NCI-H1694 (cell line): ENCODE data around the gene JARID2.
"Not testable (repeated sequence)": the region's sequence is repeated elsewhere in the genome, so short reads cannot be mapped to it uniquely, and the experiment has no call there.

ENCODE experiments used
- DNase-seq: peaks from one replicate; lab custom pipeline; 2025; lab: John Stamatoyannopoulos, UW

The JARID2 gene

DNA sequence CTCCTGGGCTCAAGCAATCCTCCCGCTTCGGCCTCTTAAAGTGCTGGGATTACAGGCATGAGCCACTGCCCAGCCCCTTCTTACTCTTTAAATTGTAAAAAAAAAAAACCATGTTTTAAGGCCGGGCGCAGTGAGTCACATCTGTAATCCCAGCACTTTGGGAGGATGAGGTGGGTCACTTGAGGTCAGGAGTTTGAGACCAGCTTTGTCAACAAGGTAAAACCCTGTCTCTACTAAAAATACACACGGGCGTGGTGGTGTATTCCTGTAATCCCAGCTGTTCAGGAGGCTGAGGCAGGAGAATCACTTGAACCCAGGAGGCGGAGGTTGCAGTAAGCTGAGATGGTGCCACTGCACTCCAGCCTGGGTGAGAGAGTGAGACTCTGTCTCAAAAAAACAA is 43.6 kb downstream of the JARID2 start:
- DNase-seq, result not testable (repeated sequence)

DNA sequence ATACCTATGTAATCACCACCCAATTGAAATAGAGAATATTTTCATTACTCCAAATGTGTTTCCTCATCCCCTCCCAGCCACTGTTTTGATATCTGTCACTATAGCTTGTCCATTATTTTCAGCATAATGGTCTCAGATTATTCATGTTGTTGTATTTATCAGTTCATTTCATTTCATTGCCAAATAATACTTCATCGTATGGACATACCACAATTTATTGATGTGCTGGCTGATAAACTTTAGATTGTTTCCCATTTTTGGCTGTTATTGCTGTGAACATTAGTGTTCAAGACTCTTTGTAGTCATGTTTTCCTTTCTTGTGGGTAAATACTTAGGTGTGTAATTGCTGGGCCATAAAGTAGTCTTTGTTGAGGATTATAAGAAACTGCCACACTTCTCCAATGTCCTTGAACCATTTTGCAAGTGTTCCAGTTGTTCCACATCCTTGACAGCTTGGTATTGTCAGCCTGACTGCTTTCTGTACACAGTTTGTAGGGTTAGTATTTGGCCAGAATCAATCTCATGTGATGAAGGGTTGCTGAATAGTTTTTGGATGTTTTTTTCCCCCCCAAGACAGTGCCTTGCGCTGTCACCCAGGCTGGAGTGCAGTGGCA is 44.3 kb downstream of the JARID2 start:
- DNase-seq, result no peak

DNA sequence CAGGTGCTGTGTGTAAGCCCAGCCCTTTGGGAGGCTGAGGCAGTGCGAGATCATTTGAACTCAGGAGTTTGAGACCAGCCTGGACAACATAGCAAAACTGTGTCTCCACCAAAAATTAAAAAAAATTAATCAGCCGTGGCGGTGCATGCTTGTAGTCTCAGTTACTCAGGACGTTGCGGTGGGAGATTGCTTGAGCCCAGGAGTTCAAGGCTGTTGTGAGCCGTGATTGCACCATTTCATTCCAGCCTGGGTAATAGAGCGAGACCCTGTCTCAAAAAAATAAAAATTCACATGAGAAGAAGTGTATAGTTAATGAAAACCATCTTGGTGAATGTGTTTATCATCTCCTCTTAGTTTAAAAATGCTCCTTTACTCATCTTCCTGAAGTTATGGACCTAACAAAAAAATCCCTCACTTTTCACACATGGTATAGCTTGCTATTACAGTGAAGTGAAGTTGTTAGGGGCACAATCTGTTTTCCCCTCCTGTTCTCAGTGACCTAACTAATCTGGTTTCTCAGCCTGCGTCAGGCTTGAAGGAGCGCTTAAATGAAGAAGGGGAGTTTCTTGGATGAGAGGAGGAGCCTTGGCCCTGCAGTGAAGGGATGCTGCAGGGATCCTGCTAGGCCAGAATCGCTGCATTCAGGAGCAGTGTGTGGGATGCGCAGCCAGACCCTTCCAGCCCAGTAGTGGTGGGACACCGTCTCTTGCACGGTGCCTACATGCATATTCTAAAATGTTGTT is 45.3 kb downstream of the JARID2 start:
- DNase-seq, result no peak

DNA sequence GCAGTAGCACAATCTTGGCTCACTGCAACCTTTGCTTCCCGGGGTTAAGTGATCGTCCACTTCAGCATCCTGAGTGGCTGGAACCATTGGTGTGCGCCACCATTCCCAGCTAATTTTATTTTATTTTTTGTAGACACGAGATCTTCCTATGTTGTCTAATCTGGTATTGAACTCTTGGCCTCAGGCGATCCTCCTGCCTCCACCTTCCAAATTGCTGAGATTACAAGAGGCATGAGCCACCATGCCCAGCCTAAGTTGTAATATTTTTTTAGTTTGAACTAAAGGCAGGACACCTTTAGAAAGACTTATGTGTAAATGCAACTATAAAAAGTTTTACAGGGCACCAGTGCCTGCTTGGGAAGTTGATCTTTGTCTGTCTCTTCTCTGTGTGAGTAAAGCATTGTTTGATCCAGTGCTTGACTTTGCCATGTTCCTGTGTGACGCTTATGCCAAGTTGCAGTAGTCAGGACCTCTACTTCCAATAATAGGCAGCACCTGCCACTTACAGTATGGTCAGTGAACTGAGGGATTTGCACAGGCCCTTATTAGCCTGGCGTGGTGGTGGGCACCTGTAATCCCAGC is 46.9 kb downstream of the JARID2 start:
- no peak for DNase-seq

DNA sequence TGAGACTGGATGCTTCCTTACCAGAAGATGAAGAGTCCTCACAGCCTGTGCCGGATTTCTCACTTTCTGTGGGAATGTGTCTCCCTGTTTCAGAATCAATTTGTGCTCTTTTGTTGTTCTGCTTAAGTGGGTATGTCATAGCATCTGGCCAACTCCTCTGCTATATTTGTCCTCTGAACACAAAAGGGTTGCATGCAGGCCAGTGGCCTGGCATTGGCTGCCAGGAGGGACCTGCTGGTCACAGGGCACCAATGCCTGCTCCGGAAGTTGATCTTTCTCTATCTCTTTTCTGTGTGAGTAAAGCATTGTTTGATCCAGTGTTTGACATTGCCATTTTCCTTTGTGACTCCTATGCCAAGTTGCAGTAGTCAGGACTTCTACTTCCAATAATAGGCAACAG is 47.8 kb downstream of the JARID2 start:
- no peak for DNase-seq

DNA sequence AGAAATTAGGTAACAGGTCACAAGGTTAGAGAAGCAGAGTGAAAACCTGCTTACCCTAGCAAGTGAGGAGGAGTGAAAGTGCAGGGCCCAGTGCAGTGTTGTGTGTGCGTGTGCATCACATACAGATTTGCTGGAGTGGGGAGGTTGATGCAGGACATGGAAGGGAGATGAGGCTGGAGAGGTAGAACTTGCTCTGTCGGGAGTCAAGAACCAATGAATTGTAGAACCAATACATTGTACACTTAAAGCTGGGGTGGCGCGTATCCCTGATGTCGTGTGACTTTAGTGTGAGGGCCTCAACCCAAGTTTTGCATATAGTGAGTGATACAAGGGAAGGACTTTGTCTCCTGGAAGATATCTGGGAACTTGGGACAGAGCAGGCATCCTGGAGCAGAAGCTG is 48.6 kb downstream of the JARID2 start:
- DNase-seq, result no peak

DNA sequence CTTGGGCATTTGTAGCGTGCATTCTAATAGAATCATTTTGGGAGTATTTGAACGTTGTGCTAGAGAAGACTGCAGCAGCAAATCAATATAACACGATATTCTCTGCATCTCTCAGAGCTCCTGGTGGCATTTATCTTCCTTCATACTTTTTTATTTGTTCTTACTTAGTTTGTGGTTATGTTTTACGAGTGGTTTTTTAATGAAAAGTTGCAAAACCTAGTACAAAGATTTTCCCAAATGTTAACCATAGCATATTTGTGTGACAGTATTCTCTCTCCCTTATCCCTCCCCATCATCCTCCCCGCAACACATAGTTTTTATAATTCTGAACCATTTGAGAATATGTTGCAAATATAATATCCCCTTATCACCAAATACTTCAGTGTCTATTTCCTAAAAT is 50.4 kb downstream of the JARID2 start:
- DNase-seq, result no peak

DNA sequence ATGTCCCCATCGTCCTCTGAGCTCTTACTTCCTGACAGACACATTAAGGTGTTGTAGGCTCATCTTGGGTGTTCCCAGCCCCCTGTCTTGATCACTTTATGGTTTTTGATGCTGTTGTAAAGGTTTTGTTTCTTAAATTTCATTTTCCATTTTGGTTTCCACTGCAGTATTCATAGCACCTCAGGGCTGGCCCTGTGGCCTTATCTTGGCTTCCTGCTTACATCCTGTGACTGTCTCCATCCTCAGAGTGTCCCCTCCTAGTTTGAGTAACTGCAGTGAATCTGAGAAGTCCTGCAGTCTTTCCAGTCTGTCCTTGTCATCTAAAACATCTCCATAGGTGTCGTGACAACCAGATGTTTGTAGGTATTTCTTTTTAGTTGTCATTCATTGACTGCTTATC is 50.9 kb downstream of the JARID2 start:
- no peak for DNase-seq

DNA sequence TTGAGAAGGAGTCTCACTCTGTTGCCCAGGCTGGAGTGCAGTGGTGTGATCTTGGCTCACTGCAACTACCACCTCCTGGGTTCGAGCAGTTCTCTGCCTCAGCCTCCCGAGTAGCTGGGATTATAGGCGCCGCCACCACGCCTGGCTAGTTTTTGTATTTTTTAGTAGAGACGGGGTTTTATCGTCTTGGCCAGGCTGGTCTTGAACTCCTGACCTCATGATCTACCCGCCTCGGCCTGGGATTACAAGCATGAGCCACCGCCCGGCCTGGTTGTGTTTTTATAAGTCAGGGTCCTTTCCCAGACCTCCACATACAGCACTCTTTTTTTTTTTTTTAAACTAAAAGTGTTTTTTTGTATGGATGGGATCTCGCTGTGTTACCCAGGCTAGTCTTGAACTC is 51.3 kb downstream of the JARID2 start:
- not testable (repeated sequence) for DNase-seq

DNA sequence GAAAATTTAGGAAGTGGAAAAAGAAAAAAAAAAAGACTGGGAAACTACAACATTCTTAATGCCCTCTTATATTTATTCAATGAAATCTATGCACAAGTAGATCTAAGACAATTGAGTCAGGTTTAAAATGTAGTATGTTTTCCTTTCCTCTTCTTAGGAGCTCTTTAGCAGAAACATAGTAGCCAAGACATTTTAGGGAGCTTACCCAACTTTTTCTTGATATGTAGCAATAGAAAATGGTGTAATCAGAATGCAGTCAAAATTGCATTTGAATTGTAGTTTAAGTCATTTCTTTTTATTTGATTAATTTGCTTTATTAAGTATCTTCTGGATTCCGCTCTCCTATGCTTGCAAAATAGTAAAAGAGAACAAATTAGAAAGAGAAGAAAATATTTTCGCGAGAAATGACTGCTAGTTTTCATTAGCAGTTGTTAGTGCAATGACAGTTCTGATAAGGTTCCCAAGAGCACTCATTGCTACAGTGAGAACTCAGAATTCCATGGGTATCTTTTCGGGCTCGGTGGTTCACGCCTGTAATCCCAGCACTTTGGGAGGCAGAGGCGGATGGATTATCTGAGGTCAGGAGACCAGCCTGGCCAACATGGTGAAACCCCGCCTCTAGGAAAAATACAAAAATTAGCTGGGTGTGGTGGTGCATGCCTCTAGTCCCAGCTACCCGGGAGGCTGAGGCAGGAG is 52.2 kb downstream of the JARID2 start:
- DNase-seq, result no peak

DNA sequence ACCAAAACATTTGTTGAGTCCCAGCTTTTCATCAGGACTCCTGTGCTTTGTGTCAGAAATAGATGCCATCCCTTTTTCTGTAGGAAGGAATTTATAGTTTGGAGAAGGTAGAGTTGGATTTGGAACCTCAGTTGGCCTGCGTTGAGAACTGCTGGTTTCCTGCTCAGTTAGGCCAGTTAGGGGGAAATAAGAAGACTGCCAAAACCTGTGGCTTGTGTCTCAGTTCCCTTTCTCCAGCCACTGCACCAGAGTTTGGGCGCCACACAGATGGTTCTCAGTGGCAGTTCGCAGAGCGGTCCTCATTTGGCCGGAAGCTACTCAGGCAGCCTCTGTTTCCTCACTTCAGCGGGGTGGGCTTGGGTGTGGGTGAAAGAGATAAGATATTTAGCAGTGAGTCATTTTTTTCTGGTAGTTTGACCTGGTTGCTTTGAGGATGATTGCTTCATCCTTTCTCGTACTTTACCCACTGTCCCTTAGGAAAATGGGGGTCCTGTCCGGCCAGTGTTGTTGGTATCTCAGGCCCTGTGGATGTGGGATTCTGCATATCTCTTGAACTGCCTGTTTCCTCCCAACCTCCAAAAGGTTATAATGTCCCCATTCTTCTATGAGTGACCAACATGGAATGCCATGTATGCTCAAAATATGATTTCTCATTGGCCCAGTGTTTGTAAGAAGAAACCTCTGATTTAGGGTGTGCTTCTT is 53.7 kb downstream of the JARID2 start:
- DNase-seq, result no peak

DNA sequence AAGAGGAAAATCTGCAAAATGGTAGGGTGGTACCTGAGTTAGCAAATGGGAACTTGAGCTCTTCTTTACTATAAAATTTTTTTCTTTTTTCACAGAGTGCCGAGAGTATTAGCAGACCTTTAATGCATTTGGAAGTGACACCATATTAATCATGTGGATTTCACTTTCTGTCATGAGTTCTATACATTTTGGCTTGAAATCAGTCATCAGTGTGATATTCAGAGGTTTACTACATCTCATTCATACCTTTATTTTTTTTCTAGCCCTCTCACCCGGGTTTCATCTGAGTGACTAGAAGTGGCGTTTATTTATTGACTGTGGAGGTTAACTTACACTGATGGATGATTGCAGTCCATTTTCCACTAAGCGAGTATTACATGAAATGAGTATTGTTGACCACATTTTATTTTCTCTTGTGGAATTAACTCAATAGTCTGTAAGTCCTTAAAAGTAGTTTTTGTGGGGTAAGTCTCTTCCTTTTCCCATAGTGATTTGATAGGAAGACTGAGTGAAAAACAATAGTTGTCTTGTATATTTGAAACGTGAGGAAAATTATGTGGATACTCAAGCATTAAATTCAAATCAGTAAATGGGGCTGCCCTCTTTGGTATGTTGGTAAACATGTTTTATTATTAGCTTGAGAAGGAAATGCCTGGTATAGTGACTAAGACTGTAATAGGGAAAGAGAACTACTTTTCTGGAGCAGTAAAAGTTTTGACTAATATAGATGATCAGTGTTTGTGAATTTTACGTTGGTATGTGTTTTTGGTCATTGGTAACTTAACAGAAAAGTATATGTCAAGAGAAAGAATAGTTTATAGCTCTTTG is 55.5 kb downstream of the JARID2 start:
- no peak for DNase-seq

DNA sequence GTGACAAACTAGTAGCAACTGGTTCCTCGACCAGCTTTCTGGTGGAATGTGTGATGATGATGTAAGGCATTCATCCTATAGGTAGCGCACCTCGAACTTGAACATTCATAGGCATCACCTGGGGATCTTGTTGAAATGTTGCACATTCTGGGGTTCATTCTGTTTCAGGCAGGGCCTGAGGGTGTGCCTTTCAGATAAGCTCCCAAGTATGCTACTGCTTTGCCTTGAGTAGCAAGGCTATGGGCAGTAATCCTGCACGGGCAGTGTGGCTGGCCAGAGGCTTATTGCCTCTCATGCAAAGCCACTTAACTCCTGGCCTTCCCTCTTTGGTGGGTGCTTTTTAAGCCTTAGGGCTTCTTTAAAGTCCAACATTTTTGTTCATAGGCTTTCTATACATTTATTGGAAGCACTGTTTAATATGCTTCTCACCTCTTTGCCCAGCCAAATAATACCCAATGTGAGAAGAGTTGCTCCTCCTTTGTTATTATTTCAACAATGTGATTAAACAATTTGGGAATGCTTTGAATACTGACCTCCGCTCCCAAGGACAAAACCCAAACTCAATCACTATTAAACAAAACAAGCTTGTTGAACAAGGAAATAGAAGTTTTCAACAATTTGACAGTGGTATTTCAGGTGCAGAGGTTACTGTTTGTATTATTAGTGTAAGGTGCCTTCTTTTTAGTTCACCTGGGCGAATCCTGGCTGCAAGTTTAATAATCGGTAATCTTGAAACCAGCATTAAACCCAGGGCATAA is 57.5 kb downstream of the JARID2 start:
- no peak for DNase-seq

DNA sequence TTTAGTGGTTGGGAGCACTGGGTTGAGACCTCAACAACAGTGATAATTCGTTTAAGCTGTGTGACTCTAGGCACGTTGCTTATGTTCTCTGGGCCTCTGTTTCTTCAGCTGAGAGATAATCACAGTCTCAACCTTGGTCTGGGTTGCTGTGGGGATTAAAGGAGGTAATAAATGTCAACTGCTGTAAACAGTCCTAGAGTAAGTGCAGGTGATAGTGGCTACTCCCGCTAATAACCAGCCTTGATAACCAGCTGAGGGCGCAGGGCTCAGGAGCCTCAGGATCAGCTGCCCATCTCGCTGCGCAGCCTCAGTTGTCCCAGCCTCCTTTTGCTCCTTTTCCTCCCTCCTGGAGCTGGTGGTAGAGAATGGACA is 58.0 kb downstream of the JARID2 start:
- no peak for DNase-seq

DNA sequence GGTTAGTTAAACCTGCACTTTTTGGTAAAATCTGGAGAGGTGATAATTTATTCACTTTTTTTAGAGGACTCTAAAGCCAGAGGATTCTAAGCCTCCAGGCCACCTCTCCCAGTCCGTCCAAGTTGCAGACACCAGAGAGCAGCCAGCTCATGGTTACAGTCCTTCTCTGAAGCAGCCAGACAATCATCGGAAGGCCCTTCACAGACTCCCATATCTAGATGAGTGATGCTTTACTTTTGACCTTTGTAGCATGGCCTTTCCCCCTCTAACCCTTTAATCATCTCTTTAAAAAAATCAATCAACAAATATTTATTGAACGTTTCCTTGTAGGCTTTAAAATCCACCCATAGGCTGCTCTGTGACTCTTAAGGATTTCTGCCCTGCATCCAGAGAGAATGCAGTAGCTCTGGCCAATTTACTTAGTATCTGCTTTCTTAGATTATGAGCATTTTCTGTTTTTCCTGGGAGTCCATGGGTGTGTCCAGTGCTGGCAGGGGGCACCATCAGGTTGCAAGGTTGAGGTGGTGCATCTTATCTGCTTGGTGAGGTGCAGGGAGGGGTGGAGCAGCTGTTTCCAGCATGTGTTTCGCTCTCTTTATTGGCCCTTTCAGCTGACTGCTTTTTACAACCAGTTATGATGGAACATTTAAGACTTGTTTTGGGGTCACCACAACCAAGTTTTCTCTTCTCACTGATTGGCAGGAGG is 58.6 kb downstream of the JARID2 start:
- no peak for DNase-seq

DNA sequence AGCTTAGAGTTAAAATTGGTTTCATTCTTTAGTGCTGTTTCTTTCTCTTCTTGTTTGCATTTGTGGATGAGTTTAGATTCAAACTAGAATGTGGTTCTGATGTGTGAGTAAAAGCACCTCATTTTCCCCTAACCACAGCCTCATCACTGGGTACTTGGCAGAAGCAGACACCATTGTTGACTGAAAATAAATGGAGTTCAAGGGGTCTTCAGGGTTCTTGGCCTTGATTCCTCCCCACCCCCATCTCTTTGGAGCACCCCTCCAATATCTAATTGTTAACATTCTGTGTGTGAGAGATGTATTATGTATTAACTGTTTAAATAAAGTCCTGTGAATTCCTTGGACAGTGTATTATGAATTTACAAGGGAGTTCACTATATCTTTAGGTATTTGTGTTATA is 59.6 kb downstream of the JARID2 start:
- no peak for DNase-seq

DNA sequence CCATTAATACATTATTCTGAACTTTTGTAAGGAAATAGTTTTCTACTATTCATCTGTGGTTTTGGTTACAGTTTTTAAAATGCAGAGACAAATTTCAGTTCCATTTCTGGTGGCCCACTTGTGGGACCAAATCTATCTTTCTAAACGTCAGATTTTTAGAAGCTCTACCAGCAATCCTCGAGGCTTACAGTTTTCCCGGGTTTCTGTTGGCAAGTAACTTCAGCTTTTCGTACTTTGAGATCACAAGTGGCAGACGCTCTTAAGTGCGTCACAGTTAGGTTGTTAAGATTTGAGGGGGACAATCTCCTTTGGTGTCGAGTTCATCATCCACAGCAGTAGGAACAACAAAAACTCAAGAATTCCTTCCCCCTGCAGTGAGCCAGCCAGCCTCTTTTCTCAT is 60.0 kb downstream of the JARID2 start:
- no peak for DNase-seq

DNA sequence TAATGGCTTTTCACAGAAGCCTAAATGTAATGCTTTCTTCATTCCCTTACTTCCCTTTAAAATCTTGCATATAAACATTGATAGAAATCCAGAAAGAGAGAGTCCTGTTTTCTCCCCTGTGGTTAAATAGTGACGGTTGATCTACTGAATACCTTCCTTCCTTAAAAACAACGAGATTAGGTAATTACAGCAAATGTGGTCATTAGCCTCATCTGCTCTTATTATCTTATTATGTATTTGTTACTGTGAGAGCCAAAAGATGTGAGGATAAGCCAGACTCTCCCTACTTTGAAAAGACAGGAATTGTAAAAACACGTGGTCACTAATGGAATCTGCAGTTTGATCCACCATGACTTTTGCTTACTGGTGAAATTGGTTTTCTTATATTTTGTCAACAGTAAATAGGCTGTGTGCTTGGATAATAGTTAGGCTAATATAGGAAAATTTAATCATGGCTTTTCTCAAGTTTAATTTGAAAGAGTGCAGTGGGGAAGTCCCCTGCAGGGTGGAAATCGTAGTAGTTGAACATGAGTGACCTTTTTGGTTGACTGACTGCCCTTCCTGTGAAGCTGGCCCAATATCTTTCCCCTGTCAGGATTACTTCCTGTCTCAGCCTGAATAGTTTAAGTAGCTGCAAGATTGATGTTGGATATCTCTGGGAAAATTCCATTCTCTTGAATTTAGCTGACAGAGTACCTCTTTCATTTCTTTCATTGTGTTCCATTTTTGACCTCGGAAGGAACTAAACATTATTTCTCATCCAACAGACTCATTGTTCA is 62.8 kb downstream of the JARID2 start:
- DNase-seq, result no peak

DNA sequence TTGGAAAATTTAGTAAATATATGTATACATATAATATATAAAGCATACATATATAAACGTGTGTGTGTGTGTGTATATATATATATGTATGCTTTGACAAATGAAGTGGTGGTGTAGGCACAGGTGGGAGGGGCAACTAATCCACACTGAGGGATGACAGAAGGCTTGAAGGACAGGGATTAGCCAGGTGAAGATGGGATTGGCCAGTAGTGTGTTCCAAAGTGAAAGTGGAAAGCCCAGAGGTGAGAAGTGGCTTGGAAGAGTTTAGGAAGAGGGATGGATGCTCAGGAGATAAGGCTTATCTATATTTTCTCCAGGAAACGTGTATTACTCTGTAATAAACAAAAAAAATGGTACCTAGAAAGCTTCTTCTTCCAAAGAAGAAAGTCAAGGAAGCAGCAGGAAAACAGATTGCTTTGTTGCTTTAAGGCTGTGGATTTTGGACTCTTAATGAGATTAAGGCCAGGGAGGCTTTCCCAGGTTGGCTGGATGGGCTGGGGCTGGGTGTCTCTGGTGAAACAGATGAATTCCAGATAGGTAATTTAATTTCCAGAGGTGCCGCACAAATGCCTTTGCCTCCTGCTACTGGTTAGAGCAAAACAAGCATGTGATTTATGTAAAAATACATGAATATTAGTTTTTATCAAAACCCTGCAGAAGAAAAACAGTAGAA is 63.9 kb downstream of the JARID2 start:
- DNase-seq, result no peak
